ENCODE measurements around the gene ACP2. TPM values are rescaled to one million over a fixed set of nuclear protein-coding genes. Genes with fewer than 3 reads are reported as not detected.

The ACP2 gene
- total RNA-seq, 2 experiments from 2014 or later, result 26.5 to 31.1 TPM

DNA sequence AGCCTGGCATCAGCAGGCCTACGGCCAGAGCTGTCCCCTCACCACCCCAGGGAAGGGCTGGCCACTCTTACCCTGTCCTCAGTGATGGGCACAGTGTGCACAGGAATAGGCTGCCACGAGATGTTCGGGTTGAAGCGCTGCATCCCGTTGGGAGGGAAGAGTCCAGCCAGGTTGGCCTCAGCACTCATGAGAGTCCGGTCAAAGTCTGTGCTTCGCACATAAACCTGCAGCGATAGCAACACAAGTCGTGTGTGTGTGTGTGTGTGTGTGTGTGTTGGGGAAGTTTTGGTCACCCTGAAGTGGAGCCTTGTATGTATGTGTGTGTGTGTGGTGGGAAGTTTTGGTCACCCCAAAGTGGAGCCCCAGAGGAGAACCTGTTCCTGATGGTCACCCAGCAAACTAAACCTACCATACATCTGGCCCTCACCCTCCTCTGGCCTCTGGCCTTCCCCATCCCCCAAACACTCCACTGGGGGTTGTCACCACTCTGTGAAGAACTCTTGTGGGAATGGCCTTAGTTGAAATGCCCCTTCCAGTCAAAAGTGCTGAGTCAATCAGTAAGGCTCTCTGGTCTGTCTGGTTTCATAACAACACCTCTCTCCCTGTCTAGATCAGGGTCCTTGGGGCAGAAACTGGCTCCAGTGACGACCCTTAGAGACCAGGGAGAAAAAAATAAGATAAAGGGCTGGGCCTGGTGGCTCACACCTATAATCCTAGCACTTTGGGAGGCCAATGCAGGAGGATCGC is 2.8 kb downstream of the ACP2 start:
- H3K4me3 Mint-ChIP-seq, result no peak overlapping the region
- peaks cover 19% of the 10 kb centered on the region for H3K4me1 Mint-ChIP-seq
- H3K9me3 Mint-ChIP-seq, result no peaks in the 10 kb centered on the region
- H3K36me3 Mint-ChIP-seq, result peaks cover 14% of the 10 kb centered on the region
- H3K27me3 Mint-ChIP-seq, result no peaks in the 10 kb centered on the region
- POLR2A ChIA-PET, result interaction anchor here (0.6 to 4.7 kb wide), 3 partner anchors 11 to 59 kb away, joined by 3 to 38 read pairs (median 4); partner anchors contain the start of gene NR1H3
- H3K27ac Mint-ChIP-seq, result no peak overlapping the region
- DNase-seq (no peak), ATAC-seq (ENCODE audit: low read depth) (no peak)

DNA sequence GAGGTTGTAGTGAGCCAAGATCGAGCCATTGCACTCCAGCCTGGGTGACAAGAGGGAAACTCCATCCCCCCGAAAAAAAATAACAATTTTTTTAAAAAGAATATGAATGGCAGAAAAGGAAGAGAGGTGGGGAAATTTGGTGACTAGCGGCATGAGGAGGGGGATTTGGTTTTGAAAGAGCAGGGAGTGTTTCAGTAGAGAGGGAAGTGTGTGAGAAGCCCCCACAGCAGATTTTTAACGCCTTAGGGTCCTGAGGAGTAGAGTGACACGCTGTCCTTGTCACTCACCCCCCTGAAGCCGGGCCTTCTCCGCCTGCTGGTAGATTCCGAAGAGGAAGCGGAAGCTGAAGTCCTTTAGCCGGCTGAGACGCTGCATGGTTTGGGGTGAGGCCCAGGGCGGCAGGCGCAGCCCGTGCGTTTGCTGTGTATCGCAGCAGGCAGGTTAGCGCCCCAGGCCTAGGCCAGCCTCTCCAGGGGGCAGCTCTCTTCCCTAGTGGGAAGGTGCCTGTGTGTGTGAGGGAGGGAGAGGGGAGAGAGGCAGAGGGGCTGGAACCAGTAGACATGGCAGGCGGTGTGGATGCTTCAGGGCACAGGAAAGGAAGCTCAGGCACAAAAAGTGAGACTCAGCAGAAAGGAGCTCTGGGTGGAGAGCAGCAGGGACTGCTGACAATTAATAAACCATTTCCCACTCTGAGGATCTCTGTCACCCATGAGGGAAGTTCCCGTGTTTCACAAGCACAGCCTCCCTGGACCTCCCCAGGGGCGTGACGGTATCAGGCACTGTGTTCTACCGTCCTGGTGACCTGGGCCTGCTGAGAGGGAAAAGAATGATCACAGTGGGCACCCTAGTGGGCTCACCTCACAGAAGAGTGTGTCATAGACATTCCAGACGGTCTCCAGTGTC is 3.9 kb downstream of the ACP2 start:
- DNase-seq (no peak), ATAC-seq (ENCODE audit: low read depth) (no peak)
- POLR2A ChIA-PET, result interaction anchor here (1.0 kb wide), 1 partner anchor 12 kb away, joined by 3 read pairs; no protein-coding TSS in a partner anchor
- no peaks in the 10 kb centered on the region for H3K27me3 Mint-ChIP-seq
- H3K4me1 Mint-ChIP-seq, result peaks cover 18% of the 10 kb centered on the region
- H3K27ac Mint-ChIP-seq, result no peak overlapping the region
- no peaks in the 10 kb centered on the region for H3K9me3 Mint-ChIP-seq
- H3K36me3 Mint-ChIP-seq, result peaks cover 21% of the 10 kb centered on the region
- H3K4me3 Mint-ChIP-seq, result no peak overlapping the region

DNA sequence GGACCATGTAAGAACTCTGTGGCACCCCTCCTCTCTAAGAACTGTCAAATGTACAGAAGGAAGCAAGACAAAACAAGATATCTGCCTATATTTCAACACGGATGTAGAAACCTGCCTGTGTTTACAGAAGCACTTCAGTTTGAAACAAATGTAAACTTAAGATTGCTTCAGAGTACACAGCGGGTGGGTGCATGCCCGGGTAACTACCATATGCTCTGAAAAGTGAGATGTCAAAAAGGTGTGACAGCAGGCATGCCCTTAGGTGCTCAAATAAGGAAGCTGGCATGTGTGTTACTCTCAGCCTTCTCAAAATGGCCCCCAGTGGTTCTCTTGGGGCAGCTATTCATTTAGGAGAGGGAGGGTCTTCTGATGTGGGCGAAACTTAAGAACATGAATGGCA is 5.2 kb downstream of the ACP2 start:
- H3K36me3 Mint-ChIP-seq, result peaks cover 24% of the 10 kb centered on the region
- H3K9me3 Mint-ChIP-seq, result no peaks in the 10 kb centered on the region
- no peak for DNase-seq
- POLR2A ChIA-PET, result interaction anchor here (1.0 to 1.1 kb wide), 2 partner anchors 11 to 66 kb away, joined by 3 read pairs; no protein-coding TSS in a partner anchor
- peaks cover 15% of the 10 kb centered on the region for H3K4me1 Mint-ChIP-seq
- no peak overlapping the region for H3K4me3 Mint-ChIP-seq
- no peaks in the 10 kb centered on the region for H3K27me3 Mint-ChIP-seq
- H3K27ac Mint-ChIP-seq, result no peak overlapping the region
- ATAC-seq (ENCODE audit: low read depth), result no peak

GRCh38 chr11:47242596-47243192 is 5.9 kb downstream of the ACP2 start:
- H3K27ac Mint-ChIP-seq, result no peak overlapping the region
- H3K36me3 Mint-ChIP-seq, result peaks cover 26% of the 10 kb centered on the region
- H3K27me3 Mint-ChIP-seq, result no peaks in the 10 kb centered on the region
- POLR2A ChIA-PET, result interaction anchor here (1.1 to 1.6 kb wide), 2 partner anchors 28 to 65 kb away, joined by 3 to 6 read pairs; partner anchors contain the start of gene DDB2
- no peaks in the 10 kb centered on the region for H3K9me3 Mint-ChIP-seq
- no peak overlapping the region for H3K4me3 Mint-ChIP-seq
- H3K4me1 Mint-ChIP-seq, result peaks cover 11% of the 10 kb centered on the region
- ATAC-seq (ENCODE audit: low read depth) (no peak), DNase-seq (no peak)

- H3K4me3 Mint-ChIP-seq, result no peak overlapping the region
- ATAC-seq (ENCODE audit: low read depth), result peak; percentile 17
- peaks cover 8% of the 10 kb centered on the region for H3K4me1 Mint-ChIP-seq
- no peaks in the 10 kb centered on the region for H3K9me3 Mint-ChIP-seq
- H3K36me3 Mint-ChIP-seq, result peaks cover 31% of the 10 kb centered on the region
- peak overlapping the region; percentile 3 for H3K27ac Mint-ChIP-seq
- no peak for DNase-seq
- POLR2A ChIA-PET, result interaction anchor here (0.6 to 2.0 kb wide), 7 partner anchors 9 to 58 kb away, joined by 3 to 8 read pairs (median 4); partner anchors contain the start of gene DDB2
- H3K27me3 Mint-ChIP-seq, result no peaks in the 10 kb centered on the region
Measured at GRCh38 chr11:47241841-47242301, 6.7 kb downstream of the ACP2 start.

GRCh38 chr11:47239852-47240251 is 8.8 kb downstream of the ACP2 start:
- ATAC-seq (ENCODE audit: low read depth) (no peak), DNase-seq (no peak)
- Mint-ChIP-seq H3K4me3 (no peak overlapping the region), H3K27ac (no peak overlapping the region), H3K27me3 (no peaks in the 10 kb centered on the region), H3K36me3 (peaks cover 41% of the 10 kb centered on the region), H3K4me1 (peaks cover 15% of the 10 kb centered on the region), H3K9me3 (no peaks in the 10 kb centered on the region)
- POLR2A ChIA-PET, result interaction anchor here (1.1 to 2.0 kb wide), 2 partner anchors 8 to 25 kb away, joined by 5 to 8 read pairs; partner anchors contain the start of genes ACP2 and DDB2

DNA sequence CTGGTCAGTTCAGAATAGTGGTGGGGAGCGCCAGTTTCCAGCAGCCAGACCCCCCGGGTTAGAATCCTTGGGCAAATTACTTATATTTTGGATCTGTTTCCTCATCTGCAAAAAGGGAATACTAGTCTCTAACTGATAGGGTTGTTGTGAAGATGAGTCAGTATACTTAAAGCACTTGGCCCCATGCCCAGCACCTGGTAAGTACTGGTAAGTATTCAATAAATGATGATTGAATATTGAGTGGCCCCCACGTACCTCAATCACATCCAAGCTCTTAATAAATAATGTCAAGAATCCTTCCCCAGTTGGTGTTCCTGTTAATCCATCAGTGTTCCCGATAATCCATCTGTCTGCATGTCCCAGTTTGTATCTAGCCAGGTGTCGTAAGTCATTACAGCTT is 12.1 kb downstream of the ACP2 start:
- POLR2A ChIA-PET, result interaction anchor here (5.4 to 6.1 kb wide), 2 partner anchors 11 to 21 kb away, joined by 38 to 43 read pairs; partner anchors contain the start of genes ACP2 and DDB2
- Mint-ChIP-seq H3K9me3 (no peaks in the 10 kb centered on the region), H3K4me1 (peaks cover 28% of the 10 kb centered on the region), H3K27me3 (no peaks in the 10 kb centered on the region), H3K36me3 (peaks cover 37% of the 10 kb centered on the region), H3K4me3 (no peak overlapping the region), H3K27ac (no peak overlapping the region)
- DNase-seq (no peak), ATAC-seq (ENCODE audit: low read depth) (no peak)

DNA sequence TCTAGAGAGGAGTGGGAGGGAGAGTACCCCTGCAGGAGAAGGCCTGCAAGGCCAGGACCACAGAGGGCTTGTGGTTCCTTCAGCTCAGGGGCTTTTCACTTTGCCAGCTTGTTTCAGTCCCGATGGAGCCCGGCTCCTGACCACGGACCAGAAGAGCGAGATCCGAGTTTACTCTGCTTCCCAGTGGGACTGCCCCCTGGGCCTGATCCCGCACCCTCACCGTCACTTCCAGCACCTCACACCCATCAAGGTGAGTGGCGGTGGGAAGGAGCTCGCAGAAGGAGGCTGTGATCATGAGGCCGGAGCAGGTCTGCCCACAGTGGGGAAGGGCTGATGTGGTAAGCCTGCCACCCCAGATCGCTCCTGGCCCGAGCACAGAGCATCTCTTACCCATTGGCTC is 13.5 kb downstream of the ACP2 start:
- peaks cover 25% of the 10 kb centered on the region for H3K4me1 Mint-ChIP-seq
- DNase-seq, result no peak
- no peak for ATAC-seq (ENCODE audit: low read depth)
- POLR2A ChIA-PET, result interaction anchor here (1.2 to 6.1 kb wide), 5 partner anchors 12 to 30 kb away, joined by 3 to 43 read pairs (median 12); partner anchors contain the start of genes ACP2, DDB2 and NR1H3
- peak overlapping the region; percentile 55 for H3K4me3 Mint-ChIP-seq
- peak overlapping the region; percentile 76 for H3K27ac Mint-ChIP-seq
- no peaks in the 10 kb centered on the region for H3K27me3 Mint-ChIP-seq
- no peaks in the 10 kb centered on the region for H3K9me3 Mint-ChIP-seq
- peaks cover 34% of the 10 kb centered on the region for H3K36me3 Mint-ChIP-seq

GRCh38 chr11:47234669-47235100 is 13.9 kb downstream of the ACP2 start:
- POLR2A ChIA-PET, result interaction anchor here (1.2 to 6.1 kb wide), 6 partner anchors 13 to 192 kb away, joined by 3 to 43 read pairs (median 8); partner anchors contain the start of genes ACP2, DDB2, NR1H3 and PSMC3
- H3K27me3 Mint-ChIP-seq, result no peaks in the 10 kb centered on the region
- H3K27ac Mint-ChIP-seq, result peak overlapping the region; percentile 76
- H3K4me1 Mint-ChIP-seq, result peaks cover 25% of the 10 kb centered on the region
- DNase-seq (peak; percentile 40), ATAC-seq (ENCODE audit: low read depth) (peak; percentile 71)
- H3K36me3 Mint-ChIP-seq, result peaks cover 32% of the 10 kb centered on the region
- H3K9me3 Mint-ChIP-seq, result no peaks in the 10 kb centered on the region
- H3K4me3 Mint-ChIP-seq, result peak overlapping the region; percentile 55

DNA sequence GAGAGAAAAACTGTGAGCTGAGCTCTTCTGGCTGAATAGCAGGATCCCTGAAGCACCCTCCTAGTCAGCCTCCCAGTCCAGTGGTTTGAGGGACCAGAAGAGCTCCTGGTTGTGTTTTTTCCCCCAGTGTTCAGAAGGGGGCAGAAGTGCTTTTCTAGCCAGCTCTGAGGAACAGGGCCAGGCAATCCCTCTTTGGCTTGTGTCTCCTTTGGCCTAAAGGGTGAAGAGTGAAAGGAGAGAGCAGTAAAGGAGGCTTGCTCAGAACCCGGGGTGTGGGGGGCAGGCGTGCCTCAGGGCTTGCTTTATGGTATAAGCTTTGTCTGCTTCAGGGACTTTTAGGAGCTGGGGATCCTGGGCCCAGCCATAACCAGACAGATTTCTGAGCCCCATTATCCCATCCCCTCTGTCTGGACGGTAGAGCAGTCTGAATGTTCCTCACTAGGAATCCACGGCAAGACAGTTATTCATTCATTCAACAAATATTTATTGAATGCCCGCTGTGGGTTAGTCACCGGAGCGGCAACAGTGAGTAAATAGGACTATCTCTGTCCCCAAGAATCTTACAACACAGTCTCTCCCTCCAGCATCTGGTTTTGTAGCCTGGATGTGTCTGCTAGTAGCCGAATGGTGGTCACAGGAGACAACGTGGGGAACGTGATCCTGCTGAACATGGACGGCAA is 14.5 kb downstream of the ACP2 start:
- Mint-ChIP-seq H3K9me3 (no peaks in the 10 kb centered on the region), H3K4me3 (peak overlapping the region; percentile 55), H3K27ac (peak overlapping the region; percentile 76), H3K36me3 (peaks cover 32% of the 10 kb centered on the region), H3K4me1 (peaks cover 28% of the 10 kb centered on the region), H3K27me3 (no peaks in the 10 kb centered on the region)
- ATAC-seq (ENCODE audit: low read depth) (peak; percentile 49), DNase-seq (no peak)
- POLR2A ChIA-PET, result interaction anchor here (0.8 to 6.1 kb wide), 6 partner anchors 10 to 192 kb away, joined by 4 to 43 read pairs (median 8); partner anchors contain the start of genes ACP2, DDB2 and PSMC3

DNA sequence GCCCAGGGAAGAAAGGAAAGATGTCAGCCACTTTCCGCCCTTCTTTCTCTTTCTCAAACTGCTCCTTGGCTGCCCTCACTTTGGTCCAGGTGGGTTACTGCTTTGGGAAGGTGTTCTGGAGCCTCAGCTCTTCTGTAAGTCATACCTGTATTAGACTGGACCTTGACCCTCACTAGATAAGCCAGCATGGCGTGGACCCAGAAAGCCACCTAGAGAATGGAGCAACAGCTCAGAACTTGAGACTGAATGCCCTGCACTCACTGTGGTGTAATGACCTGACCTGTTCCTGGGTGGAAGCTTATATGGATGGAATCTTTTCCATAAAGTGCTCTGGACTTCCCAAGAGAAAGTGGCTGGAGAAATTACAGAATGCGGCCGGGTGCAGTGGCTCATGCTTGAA is 15.6 kb downstream of the ACP2 start:
- Mint-ChIP-seq H3K27ac (no peak overlapping the region), H3K4me1 (peaks cover 32% of the 10 kb centered on the region), H3K4me3 (no peak overlapping the region), H3K9me3 (no peaks in the 10 kb centered on the region), H3K36me3 (peaks cover 38% of the 10 kb centered on the region), H3K27me3 (no peaks in the 10 kb centered on the region)
- POLR2A ChIA-PET, result interaction anchor here (0.8 to 6.1 kb wide), 6 partner anchors 8 to 193 kb away, joined by 3 to 43 read pairs (median 4); partner anchors contain the start of genes ACP2, DDB2 and PSMC3
- DNase-seq (no peak), ATAC-seq (ENCODE audit: low read depth) (no peak)

- Mint-ChIP-seq H3K4me1 (peaks cover 27% of the 10 kb centered on the region), H3K9me3 (no peaks in the 10 kb centered on the region), H3K4me3 (no peak overlapping the region), H3K36me3 (peaks cover 34% of the 10 kb centered on the region), H3K27ac (no peak overlapping the region), H3K27me3 (no peaks in the 10 kb centered on the region)
- ATAC-seq (ENCODE audit: low read depth) (no peak), DNase-seq (no peak)
- POLR2A ChIA-PET, result interaction anchor here (0.7 to 1.3 kb wide), 4 partner anchors 14 to 195 kb away, joined by 3 to 5 read pairs (median 4); partner anchors contain the start of gene DDB2
Measured at GRCh38 chr11:47229161-47229560, 19.5 kb downstream of the ACP2 start.
